Measurements from ENCODE around the gene TJAP1.

TJAP1 gene, protein sequence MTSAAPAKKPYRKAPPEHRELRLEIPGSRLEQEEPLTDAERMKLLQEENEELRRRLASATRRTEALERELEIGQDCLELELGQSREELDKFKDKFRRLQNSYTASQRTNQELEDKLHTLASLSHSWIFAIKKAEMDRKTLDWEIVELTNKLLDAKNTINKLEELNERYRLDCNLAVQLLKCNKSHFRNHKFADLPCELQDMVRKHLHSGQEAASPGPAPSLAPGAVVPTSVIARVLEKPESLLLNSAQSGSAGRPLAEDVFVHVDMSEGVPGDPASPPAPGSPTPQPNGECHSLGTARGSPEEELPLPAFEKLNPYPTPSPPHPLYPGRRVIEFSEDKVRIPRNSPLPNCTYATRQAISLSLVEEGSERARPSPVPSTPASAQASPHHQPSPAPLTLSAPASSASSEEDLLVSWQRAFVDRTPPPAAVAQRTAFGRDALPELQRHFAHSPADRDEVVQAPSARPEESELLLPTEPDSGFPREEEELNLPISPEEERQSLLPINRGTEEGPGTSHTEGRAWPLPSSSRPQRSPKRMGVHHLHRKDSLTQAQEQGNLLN

DNA sequence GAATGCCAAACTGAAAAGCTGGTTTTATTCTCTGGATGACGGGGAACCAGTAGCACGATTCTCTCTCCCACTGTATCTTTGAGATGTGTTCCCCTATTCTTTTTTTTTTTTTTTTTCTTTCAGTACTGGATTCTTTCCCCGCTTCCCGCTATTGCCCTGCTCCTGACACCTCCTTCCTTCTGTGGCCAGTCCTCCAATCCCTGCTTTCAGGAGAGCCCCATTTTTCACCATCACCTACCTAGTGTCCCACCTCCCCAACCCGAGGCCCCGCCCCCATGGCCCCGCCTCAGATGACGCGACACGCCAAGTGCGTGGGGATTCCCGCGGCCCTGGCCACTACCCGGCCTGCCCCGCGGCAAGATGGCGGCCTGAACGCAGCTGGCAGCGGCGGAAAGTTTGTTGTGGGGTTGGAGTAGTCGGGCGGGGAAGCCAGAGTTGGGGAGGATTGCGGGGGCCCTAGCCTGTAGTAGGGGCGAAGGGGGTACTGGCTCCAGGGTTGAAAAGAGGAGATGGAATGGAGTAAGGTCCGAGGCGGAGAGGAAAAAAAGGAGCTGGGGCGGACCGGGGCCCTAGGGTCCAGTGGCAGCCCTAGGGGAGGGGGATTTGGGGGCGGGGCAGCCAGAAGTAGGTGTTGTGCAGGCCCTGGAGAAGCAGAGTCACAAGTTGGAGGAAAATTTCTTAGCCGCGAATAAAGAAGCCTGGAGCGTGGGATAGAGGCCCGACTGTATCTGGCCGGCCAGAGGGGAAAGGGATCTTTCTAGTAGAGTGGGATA is at the start of gene TJAP1:
Gene TJAP1 (plus strand): TSS at position 336 of the 773 bp plus-strand sequence. CDS start 21,432 bp downstream, outside the sequence.
- DNase-seq, result peak; percentile 53

GRCh38 chr6:43428112-43428570 is 49.2 kb upstream of the TJAP1 start:
- no peak for DNase-seq

GRCh38 chr6:43428874-43429273 is 48.5 kb upstream of the TJAP1 start:
- DNase-seq, result no peak

GRCh38 chr6:43432009-43432945 is 45.1 kb upstream of the TJAP1 start:
- no peak for DNase-seq

- DNase-seq, result no peak
Measured at GRCh38 chr6:43433148-43433547, 44.2 kb upstream of the TJAP1 start.

GRCh38 chr6:43434001-43434840 is 43.1 kb upstream of the TJAP1 start:
- DNase-seq, result no peak

- DNase-seq, result no peak
Measured at GRCh38 chr6:43434943-43435342, 42.4 kb upstream of the TJAP1 start.

DNA sequence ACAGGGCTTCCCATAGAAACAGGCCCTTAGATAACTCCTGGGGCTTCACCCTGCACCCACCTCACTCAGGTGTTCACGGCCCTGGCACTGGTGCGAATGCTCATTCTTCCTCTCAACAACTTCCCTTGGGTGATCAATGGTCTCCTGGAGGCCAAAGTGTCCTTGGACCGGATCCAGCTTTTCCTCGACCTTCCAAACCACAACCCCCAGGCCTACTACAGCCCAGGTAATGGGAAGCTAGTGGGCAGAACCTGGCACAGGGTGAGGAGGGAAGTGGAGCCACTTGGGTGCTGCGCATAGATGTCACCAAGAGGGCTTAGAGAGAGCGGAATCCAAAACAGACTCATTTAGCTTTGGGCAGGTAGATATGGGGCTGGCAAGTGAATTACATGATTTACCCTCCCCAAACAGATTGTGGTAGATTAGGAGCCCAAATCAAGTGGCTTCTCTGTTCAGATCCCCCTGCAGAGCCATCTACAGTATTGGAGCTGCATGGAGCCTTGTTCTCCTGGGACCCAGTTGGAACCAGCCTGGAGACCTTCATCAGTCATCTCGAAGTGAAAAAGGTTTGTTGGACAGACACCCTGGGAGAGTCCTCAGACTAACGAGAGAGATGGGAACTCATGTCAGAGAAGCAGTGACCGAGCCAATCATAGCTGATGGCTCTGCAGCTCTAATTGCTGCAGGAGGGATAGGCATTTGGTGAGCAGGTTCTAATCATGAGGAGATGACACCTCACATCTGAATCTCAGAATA is 41.5 kb upstream of the TJAP1 start:
- DNase-seq, result no peak

DNA sequence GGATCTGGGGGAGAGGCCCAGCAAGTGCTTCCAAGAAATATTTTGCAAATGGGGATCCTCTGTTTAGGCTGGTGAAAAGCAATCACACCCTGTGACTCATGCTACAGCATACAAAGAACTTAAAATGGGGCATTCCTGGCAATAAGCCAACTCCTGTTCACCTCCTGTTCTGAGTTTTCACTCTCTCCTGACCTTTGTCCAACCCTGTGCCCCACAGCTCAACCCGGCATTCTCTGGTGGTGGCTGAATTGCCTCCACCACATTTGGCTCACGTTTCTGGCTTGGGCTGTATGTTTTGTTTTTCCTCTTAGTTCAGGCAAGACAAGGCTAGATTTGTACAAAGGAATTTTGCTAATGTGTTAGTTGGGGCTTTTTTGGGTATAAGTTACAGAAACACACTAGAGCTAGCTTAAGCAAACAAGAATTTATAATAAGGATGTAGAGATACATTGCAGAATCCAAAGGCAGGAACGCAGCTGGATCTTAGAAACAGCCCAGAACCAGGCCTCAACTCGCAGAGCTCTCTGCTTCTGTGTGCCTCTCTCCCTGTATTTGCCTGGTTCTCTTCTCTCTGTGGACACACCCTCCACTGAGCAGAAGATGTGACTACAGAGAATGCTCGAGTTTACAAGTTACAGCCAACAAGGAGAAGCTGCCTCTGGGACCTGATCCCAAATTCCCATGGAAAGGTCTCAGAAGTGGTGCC is 40.6 kb upstream of the TJAP1 start:
- DNase-seq, result no peak

- no peak for DNase-seq
Measured at GRCh38 chr6:43437700-43438099, 39.7 kb upstream of the TJAP1 start.

GRCh38 chr6:43442935-43443334 is 34.4 kb upstream of the TJAP1 start:
- no peak for DNase-seq

DNA sequence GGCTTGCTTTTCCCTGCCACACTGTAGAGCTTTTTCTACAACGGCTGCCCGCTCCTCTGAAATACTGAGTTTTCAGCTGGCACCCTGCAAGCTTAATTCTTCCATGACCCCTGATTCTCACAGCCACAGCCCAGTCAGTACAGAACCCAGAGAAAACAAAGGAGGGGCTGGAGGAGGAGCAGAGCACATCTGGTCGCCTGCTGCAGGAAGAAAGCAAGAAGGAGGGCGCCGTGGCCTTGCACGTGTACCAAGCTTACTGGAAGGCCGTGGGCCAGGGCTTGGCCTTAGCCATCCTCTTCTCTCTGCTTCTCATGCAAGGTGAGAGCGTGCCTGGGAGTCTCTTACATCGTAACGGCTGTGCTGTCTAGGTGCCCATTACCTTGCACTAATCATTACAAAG is 33.3 kb upstream of the TJAP1 start:
- no peak for DNase-seq

- DNase-seq, result no peak
Measured at GRCh38 chr6:43444582-43444981, 32.8 kb upstream of the TJAP1 start.

GRCh38 chr6:43445576-43445975 is 31.8 kb upstream of the TJAP1 start:
- DNase-seq, result no peak

DNA sequence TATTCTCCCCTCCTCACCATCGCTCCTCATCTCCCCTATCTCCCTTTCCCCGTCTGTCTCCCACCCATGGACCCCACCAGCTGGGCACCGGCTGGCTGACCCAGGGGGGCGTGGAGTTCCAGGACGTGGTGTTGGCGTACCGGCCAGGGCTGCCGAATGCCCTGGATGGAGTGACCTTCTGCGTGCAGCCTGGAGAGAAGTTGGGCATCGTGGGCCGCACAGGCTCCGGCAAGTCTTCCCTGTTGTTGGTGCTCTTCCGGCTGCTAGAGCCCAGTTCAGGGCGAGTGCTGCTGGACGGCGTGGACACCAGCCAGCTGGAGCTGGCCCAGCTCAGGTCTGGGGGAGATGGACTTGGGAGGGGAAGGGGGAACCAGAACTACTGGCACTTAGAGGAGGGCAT is 29.8 kb upstream of the TJAP1 start:
- DNase-seq, result no peak

- DNase-seq, result no peak
Measured at GRCh38 chr6:43448916-43449315, 28.5 kb upstream of the TJAP1 start.

GRCh38 chr6:43450699-43451131 is 26.7 kb upstream of the TJAP1 start:
- no peak for DNase-seq

- DNase-seq, result no peak
Measured at GRCh38 chr6:43451348-43451747, 26.0 kb upstream of the TJAP1 start.

DNA sequence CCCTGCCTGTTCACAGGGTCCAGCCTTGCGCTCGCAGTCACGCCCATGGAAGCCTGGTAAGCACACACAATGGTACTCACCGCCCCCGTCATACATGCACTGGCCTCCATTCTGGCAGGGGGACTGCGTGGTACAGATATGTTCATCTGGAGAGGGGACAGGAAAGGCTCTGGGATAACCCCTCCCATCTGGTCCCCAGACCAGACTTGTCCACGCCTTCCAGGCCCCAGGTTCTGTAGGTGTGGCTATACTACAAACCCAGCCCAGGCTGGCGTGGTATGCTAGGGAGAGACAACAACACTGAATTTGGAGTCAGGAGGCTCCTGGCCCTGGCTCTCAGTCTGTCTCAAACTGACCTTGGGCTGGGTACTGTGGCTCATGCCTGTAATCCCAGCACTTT is 25.4 kb upstream of the TJAP1 start:
- no peak for DNase-seq

GRCh38 chr6:43452896-43453295 is 24.5 kb upstream of the TJAP1 start:
- DNase-seq, result no peak

Measured in SHP77 treated with DMSO at 0.1 percent for 48 hours (cell line).